Fibroblast of the aortic adventitia (primary cell): ENCODE data around the gene CCL25. TPM values are rescaled to one million over a fixed set of nuclear protein-coding genes. Genes with fewer than 3 reads are reported as not detected.

Source experiments
- DNase-seq: peaks from one replicate; pipeline ENCODE4 v3.0.0-alpha.2; 2010; ENCODE audit warnings: low read depth
- H3K4me3 ChIP-seq: 2 replicates; pipeline ENCODE4 v1.5.1; 2011; ENCODE audit warnings: low read depth, mild to moderate bottlenecking, control low read depth, low read length, moderate library complexity
- CTCF ChIP-seq: IDR thresholded peaks from 2 replicates; pipeline ENCODE4 v1.5.1; 2011; ENCODE audit warnings: mild to moderate bottlenecking, low read length, control low read depth, inconsistent platforms; ENCODE audit not compliant: insufficient read depth
- total RNA-seq: library from RNA; depleted of rRNA; stranded (reverse); fragments of >200 nt; gene quantifications from 2 replicates; pipeline ENCODE4 v1.2.3, GENCODE V29; 2012; ENCODE audit warnings: low replicate concordance

The CCL25 gene
- total RNA-seq, 1 donor = not detected

- no peak for DNase-seq
- no peak for TF ChIP-seq CTCF
Measured at GRCh38 chr19:8079988-8080387, 27.4 kb downstream of the CCL25 start.

GRCh38 chr19:8080832-8081231 lies 28.3 kb downstream of the CCL25 start:
- H3K4me3 ChIP-seq = no peak overlapping the region
- no peak for TF ChIP-seq CTCF
- no peak for DNase-seq

More at GRCh38 chr19:8079988-8080387, 27.4 kb downstream of the CCL25 start:
- no peak overlapping the region for H3K4me3 ChIP-seq

GRCh38 chr19:8081569-8082550 lies 29.3 kb downstream of the CCL25 start:
- no peak for DNase-seq
- no peak for TF ChIP-seq CTCF

GRCh38 chr19:8083141-8083540 lies 30.6 kb downstream of the CCL25 start:
- DNase-seq = no peak
- TF ChIP-seq CTCF = no peak
- H3K4me3 ChIP-seq = no peak overlapping the region

More at GRCh38 chr19:8081569-8082550, 29.3 kb downstream of the CCL25 start:
- no peak overlapping the region for H3K4me3 ChIP-seq

- H3K4me3 ChIP-seq = no peak overlapping the region
- no peak for TF ChIP-seq CTCF
- no peak for DNase-seq
Measured at GRCh38 chr19:8084152-8084551, 31.6 kb downstream of the CCL25 start.

GRCh38 chr19:8085598-8086408 lies 33.2 kb downstream of the CCL25 start:
- no peak overlapping the region for H3K4me3 ChIP-seq
- no peak for DNase-seq
- no peak for TF ChIP-seq CTCF
